Calu3 (cell line): Measurements from ENCODE around the gene ST6GALNAC6. TPM values are rescaled to one million over a fixed set of nuclear protein-coding genes. Genes with fewer than 3 reads are reported as not detected.
"Not testable (repeated sequence)": the region's sequence is repeated elsewhere in the genome, so short reads cannot be mapped to it uniquely, and the experiment has no call there.

ENCODE experiments used
- BruUV-seq: library from RNA; stranded (reverse); fragments of 400-500 nt; replicated peaks from 2 replicates; lab custom pipeline; 2021; lab: Mats Ljungman, UMichigan
- CTCF ChIA-PET: fragments of 300-600 bp; sonication (Branson Sonifier 250); formaldehyde crosslinking; loops from one replicate; lab custom pipeline; 2022; ENCODE audit warnings: antibody characterized with exemption; lab: Charles Lee
- DNase-seq: peaks from one replicate; pipeline ENCODE4 v3.0.0; 2022
- H3K27ac Mint-ChIP-seq: one replicate; pipeline ENCODE4 v1.8.0; 2022; ENCODE audit warnings: mixed read lengths; ENCODE audit not compliant: unreplicated experiment
- H3K27me3 Mint-ChIP-seq: one replicate; pipeline ENCODE4 v1.8.0; 2022; ENCODE audit warnings: mixed read lengths; ENCODE audit not compliant: unreplicated experiment
- H3K36me3 Mint-ChIP-seq: one replicate; pipeline ENCODE4 v1.8.0; 2022; ENCODE audit warnings: mild to moderate bottlenecking, moderate library complexity, mixed read lengths; ENCODE audit not compliant: insufficient read depth, unreplicated experiment
- H3K4me1 Mint-ChIP-seq: one replicate; pipeline ENCODE4 v1.8.0; 2022; ENCODE audit warnings: mild to moderate bottlenecking, low read depth, mixed read lengths; ENCODE audit not compliant: unreplicated experiment
- H3K4me3 Mint-ChIP-seq: one replicate; pipeline ENCODE4 v1.8.0; 2022; ENCODE audit warnings: mild to moderate bottlenecking, low read depth, moderate library complexity, mixed read lengths; ENCODE audit not compliant: unreplicated experiment
- H3K9me3 Mint-ChIP-seq: one replicate; pipeline ENCODE4 v1.8.0; 2022; ENCODE audit warnings: low read depth, mixed read lengths; ENCODE audit not compliant: unreplicated experiment
- CTCF ChIP-seq: fragments of 200-600 bp; IDR thresholded peaks from one replicate; pipeline ENCODE4 v1.8.0; 2022; ENCODE audit warnings: antibody characterized with exemption; ENCODE audit not compliant: unreplicated experiment
- intact Hi-C: fragments of 100-400 bp; cut with micrococcal nuclease; formaldehyde crosslinking; loops from one replicate; pipeline ENCODE4 v1.10.0; 2022; ENCODE audit not compliant: unreplicated experiment
- total RNA-seq: library from RNA; stranded (reverse); gene quantifications from 2 replicates; pipeline ENCODE4 v1.2.3, GENCODE V29; 2022

Gene ST6GALNAC6
- total RNA-seq, 1 experiment from 2014 or later = 9.1 TPM

GRCh38 chr9:127884427-127884911 is 14.9 kb downstream of the ST6GALNAC6 start:
- no TSS peak for BruUV-seq
- peak; percentile 84 for DNase-seq
- Mint-ChIP-seq H3K4me1 (peaks cover 11% of the 10 kb centered on the region), H3K9me3 (no peaks in the 10 kb centered on the region), H3K27ac (peak overlapping the region; percentile 76), H3K4me3 (peak overlapping the region; percentile 27), H3K36me3 (peaks cover 10% of the 10 kb centered on the region), H3K27me3 (no peaks in the 10 kb centered on the region)
- no peak for TF ChIP-seq CTCF
- CTCF ChIA-PET = no interaction called here
- intact Hi-C loops = no loop called here

GRCh38 chr9:127883959-127884358 is 15.4 kb downstream of the ST6GALNAC6 start:
- no peak for DNase-seq
- peak overlapping the region; percentile 27 for H3K4me3 Mint-ChIP-seq
- H3K27me3 Mint-ChIP-seq = no peaks in the 10 kb centered on the region
- BruUV-seq = no TSS peak
- intact Hi-C loops = no loop called here
- H3K36me3 Mint-ChIP-seq = peaks cover 13% of the 10 kb centered on the region
- peak overlapping the region; percentile 76 for H3K27ac Mint-ChIP-seq
- no peak for TF ChIP-seq CTCF
- no peaks in the 10 kb centered on the region for H3K9me3 Mint-ChIP-seq
- CTCF ChIA-PET = no interaction called here
- H3K4me1 Mint-ChIP-seq = peaks cover 11% of the 10 kb centered on the region

GRCh38 chr9:127881715-127882114 is 17.7 kb downstream of the ST6GALNAC6 start:
- H3K4me3 Mint-ChIP-seq, H3K9me3 Mint-ChIP-seq, intact Hi-C loops, DNase-seq, H3K27ac Mint-ChIP-seq, BruUV-seq, CTCF ChIA-PET, H3K27me3 Mint-ChIP-seq: not testable (repeated sequence)
- H3K36me3 Mint-ChIP-seq = peaks cover 21% of the 10 kb centered on the region
- H3K4me1 Mint-ChIP-seq = peaks cover 11% of the 10 kb centered on the region

GRCh38 chr9:127880143-127880542 is 19.3 kb downstream of the ST6GALNAC6 start:
- no TSS peak for BruUV-seq
- Mint-ChIP-seq H3K4me1 (peaks cover 11% of the 10 kb centered on the region), H3K9me3 (no peaks in the 10 kb centered on the region), H3K27me3 (no peaks in the 10 kb centered on the region), H3K27ac (no peak overlapping the region), H3K36me3 (peaks cover 16% of the 10 kb centered on the region), H3K4me3 (no peak overlapping the region)
- no peak for DNase-seq
- CTCF ChIA-PET = no interaction called here
- no peak for TF ChIP-seq CTCF
- intact Hi-C loops = no loop called here

- H3K36me3 Mint-ChIP-seq = peaks cover 16% of the 10 kb centered on the region
- intact Hi-C loops = no loop called here
- H3K27ac Mint-ChIP-seq = peak overlapping the region; percentile 27
- no peaks in the 10 kb centered on the region for H3K4me1 Mint-ChIP-seq
- no peak overlapping the region for H3K4me3 Mint-ChIP-seq
- CTCF ChIA-PET = no interaction called here
- H3K9me3 Mint-ChIP-seq = no peaks in the 10 kb centered on the region
- H3K27me3 Mint-ChIP-seq = no peaks in the 10 kb centered on the region
- TF ChIP-seq CTCF = no peak
- no TSS peak for BruUV-seq
- DNase-seq = no peak
Measured at GRCh38 chr9:127878652-127879390, 20.6 kb downstream of the ST6GALNAC6 start.
